Thyroid gland (tissue), 4 donors: ENCODE measurements around the gene EPHB4. TPM values are rescaled to one million over a fixed set of nuclear protein-coding genes. Genes with fewer than 3 reads are reported as not detected.

Experiments
- DNase-seq, 2 donors: peaks; one replicate each; pipeline ENCODE4 v3.0.0-alpha.2; 2019
- H3K27ac ChIP-seq, 3 donors: fragments of 200-600 bp; sonication (generic); 1 replicate in 2 of 3; 2 replicates in 1 of 3; pipeline ENCODE4 v1.5.1; 2016 to 2019; ENCODE audit warnings: mild to moderate bottlenecking in 1 of 3, moderate library complexity in 1 of 3
- H3K27me3 ChIP-seq: fragments of 200-600 bp; sonication (generic); one replicate; pipeline ENCODE4 v1.5.1; 2019
- H3K36me3 ChIP-seq, 2 donors: fragments of 200-600 bp; sonication (generic); one replicate each; pipeline ENCODE4 v1.5.1; 2016 to 2019
- H3K4me1 ChIP-seq, 2 donors: fragments of 200-600 bp; sonication (generic); one replicate each; pipeline ENCODE4 v1.5.1; 2017 to 2019
- H3K4me3 ChIP-seq, 3 donors: fragments of 200-600 bp; sonication (generic); replicated peaks in 1 of 3; 1 replicate in 2 of 3; 2 replicates in 1 of 3; pipeline ENCODE4 v1.5.1; 2016; ENCODE audit warnings: mild to moderate bottlenecking in 1 of 3
- H3K9me3 ChIP-seq: fragments of 200-600 bp; sonication (generic); one replicate; pipeline ENCODE4 v1.5.1; 2017
- POLR2A ChIP-seq, 2 donors: fragments of 450-650 bp; IDR thresholded peaks; one replicate each; pipeline ENCODE4 v1.6.1; 2017; ENCODE audit warnings: antibody characterized with exemption in 2 of 2, mild to moderate bottlenecking in 2 of 2, moderate library complexity in 1 of 2
- WGBS, 2 donors: methylation state at CpG; one replicate each; pipeline ENCODE4 v1.1.5; 2017; 5-methylcytosine and 5-hydroxymethylcytosine counted together
- intact Hi-C: fragments of 100-400 bp; cut with DNase I; formaldehyde crosslinking; loops from one replicate; pipeline ENCODE4 v1.15.1; 2023
- total RNA-seq, 4 donors: library from RNA; depleted of rRNA; stranded (reverse); fragments of >200 nt; gene quantifications; one replicate each; pipeline ENCODE4 v1.2.3, GENCODE V29; 2016
- TF ChIP-seq, protein P1 (sequence below), 6 experiments: fragments of 200-600 bp in 3 of 6; fragments of 450-650 bp in 3 of 6; sonication (generic) in 3 of 6; IDR thresholded peaks; one replicate each; pipeline ENCODE4 v1.5.1; 2016 to 2019; ENCODE audit warnings: antibody characterized with exemption in 6 of 6, mild to moderate bottlenecking in 2 of 6, inconsistent platforms in 1 of 6, moderate library complexity in 1 of 6

EPHB4 gene
- total RNA-seq, 4 donors from 2014 or later: 27.9 to 38.0 (median 35.1) TPM

DNA sequence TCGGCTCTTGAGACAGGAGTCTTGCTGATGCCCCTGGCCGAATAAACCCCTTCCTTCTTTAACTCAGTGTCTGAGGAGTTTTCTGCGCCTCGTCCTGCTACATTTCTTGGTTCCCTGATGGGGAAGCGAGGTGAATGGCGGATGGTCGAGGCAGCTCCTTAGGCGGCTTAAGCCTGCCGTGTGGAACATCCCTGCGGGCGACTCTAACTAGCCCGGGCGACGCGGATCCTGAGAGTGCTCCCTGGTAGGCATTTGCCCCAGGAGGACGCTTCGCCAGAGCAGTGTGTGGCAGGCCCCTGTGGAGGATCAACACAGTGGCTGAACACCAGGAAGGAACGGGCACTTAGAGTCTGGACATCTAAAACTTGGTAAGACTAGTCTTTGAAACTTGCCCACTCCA, 12.0 kb upstream of the EPHB4 start:
- no peaks in the 10 kb centered on the region for H3K36me3 ChIP-seq
- no peak overlapping the region for H3K4me3 ChIP-seq
- H3K27me3 ChIP-seq: no peaks in the 10 kb centered on the region
- 91 to 93% methylated on average over 18 of the region's 18 CpGs for WGBS, 2 donors
- TF ChIP-seq, protein P1, sequence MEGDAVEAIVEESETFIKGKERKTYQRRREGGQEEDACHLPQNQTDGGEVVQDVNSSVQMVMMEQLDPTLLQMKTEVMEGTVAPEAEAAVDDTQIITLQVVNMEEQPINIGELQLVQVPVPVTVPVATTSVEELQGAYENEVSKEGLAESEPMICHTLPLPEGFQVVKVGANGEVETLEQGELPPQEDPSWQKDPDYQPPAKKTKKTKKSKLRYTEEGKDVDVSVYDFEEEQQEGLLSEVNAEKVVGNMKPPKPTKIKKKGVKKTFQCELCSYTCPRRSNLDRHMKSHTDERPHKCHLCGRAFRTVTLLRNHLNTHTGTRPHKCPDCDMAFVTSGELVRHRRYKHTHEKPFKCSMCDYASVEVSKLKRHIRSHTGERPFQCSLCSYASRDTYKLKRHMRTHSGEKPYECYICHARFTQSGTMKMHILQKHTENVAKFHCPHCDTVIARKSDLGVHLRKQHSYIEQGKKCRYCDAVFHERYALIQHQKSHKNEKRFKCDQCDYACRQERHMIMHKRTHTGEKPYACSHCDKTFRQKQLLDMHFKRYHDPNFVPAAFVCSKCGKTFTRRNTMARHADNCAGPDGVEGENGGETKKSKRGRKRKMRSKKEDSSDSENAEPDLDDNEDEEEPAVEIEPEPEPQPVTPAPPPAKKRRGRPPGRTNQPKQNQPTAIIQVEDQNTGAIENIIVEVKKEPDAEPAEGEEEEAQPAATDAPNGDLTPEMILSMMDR (IDR thresholded peaks at IDR 0.05): no peak
- no peak for TF ChIP-seq POLR2A (IDR thresholded peaks at IDR 0.05)
- no peak overlapping the region for H3K27ac ChIP-seq
- peaks cover 7 to 8% of the 10 kb centered on the region in 2 donors for H3K4me1 ChIP-seq
- DNase-seq: no peak
- intact Hi-C loops: no loop called here
- no peaks in the 10 kb centered on the region for H3K9me3 ChIP-seq

DNA sequence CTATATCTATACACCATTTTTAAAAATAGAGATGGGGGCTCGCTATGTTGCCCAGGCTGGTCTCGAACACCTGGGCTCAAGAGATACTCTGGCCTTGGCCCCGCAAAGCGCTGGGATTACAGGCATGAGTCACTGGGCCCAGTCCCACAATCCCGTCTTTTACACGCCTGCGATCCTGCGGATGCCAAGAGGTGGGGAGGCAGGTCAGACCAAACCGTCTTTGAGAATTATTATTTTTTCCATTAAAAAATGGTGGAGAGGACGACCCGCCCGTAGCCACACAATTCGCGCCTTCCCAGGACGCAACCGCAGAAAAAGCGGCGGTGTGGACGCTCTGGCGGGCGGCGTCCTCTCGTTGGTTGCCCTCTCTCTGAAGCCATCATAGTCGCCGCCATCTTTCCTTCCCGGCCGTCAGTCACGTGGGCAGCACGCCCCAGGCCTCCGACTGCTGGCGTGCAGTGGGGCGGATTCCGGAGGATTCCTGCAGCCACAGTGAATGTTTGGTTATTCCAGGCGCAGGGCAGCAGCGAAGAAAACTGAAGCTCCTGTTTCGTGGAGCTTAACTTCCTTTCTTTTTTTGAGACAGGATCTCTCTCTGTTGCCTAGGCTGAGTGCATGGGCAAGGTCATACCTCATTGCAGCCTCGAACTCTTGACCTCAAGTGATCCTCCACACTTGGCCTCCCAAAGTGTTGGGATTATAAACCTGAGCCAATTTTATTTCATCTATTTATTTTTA, 9.9 kb upstream of the EPHB4 start:
- WGBS, 2 donors: 2 to 4% methylated on average over 26 to 34 of the region's 37 CpGs

DNA sequence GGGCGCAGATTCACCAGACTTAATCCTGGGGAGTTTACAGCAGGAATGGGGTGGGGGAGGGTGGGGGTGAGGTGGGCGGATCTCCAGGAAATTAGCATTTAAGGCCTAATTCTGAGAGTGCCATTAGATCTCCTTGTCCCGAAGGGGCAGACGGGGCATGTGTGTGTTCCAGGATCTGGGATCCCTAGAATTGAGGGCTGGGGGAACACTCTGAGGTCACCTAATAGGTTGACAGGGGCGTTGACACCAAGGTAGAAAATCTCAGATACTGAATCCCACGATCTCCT, 9.4 kb upstream of the EPHB4 start:
- no peaks in the 10 kb centered on the region for H3K36me3 ChIP-seq
- peaks cover 7 to 8% of the 10 kb centered on the region in 2 donors for H3K4me1 ChIP-seq
- no peak for DNase-seq
- H3K27me3 ChIP-seq: no peaks in the 10 kb centered on the region
- peak overlapping the region in 1 of 3 donors; percentile 33 for H3K4me3 ChIP-seq
- H3K27ac ChIP-seq: peak overlapping the region; percentile 72 to 81 (median 74)
- TF ChIP-seq POLR2A (IDR thresholded peaks at IDR 0.05): no peak
- TF ChIP-seq, protein P1 (IDR thresholded peaks at IDR 0.05): no peak
- intact Hi-C loops: no loop called here
- no peaks in the 10 kb centered on the region for H3K9me3 ChIP-seq
- 19 to 20% methylated on average over 6 of the region's 6 CpGs for WGBS, 2 donors

More for the DNA sequence above, 9.9 kb upstream of the EPHB4 start:
- DNase-seq: peak; percentile 92 to 94
- Histone ChIP-seq H3K4me3 (peak overlapping the region in 1 of 3 donors; percentile 33), H3K4me1 (peaks cover 7 to 8% of the 10 kb centered on the region in 2 donors), H3K36me3 (no peaks in the 10 kb centered on the region), H3K9me3 (no peaks in the 10 kb centered on the region), H3K27me3 (no peaks in the 10 kb centered on the region), H3K27ac (peak overlapping the region; percentile 72 to 81 (median 74))
- peak in 1 of 2 donors; percentile 66 for TF ChIP-seq POLR2A (IDR thresholded peaks at IDR 0.05)
- TF ChIP-seq, protein P1 (IDR thresholded peaks at IDR 0.05): no peak
- intact Hi-C loops: no loop called here

DNA sequence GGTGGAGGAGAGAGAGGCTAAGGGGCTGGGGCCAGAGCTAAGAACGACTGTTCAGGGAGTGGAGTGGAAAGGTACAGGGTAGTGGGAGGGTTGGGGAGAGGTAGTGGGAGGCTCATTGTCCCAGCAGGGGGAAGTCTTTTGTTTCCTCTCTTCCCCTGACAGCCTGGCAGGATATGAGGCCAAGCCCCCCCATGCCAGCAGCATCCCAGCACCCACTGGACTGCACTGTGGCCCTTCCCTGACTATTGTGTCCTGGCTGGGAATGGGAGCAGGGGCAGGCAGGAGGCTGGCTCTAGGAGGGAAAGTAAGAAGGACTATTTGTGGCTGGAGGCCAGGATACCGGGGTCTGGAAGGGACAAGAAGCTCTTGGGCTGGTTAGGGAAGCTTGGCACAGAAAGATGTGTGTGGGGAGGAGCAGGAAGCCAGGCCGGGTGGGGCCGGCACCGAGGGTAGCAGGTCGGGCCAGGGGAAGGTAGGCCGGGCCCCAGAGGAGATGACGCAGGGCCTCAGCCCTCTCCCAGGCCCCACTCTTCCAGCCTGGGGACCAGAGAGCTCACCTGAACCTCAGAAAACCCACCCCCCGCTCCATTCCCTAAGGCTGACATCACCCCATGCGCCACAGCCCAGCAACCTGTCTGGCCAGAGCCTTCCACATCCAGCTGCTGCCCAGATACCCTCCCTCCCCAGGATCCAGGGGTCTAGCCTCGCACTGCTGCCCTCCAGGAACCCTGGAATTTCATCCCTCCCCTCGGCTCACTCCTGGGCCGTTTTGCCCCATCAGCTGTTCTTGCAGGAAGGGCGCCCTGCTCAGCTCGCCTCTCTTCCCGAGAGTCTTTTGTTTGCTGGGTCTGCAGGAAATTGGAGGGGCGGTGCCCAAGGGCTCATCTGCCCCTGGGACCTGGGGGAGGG, 8.8 kb upstream of the EPHB4 start:
- peak; percentile 28 to 33 for DNase-seq
- Histone ChIP-seq H3K27me3 (no peaks in the 10 kb centered on the region), H3K4me1 (peaks cover 7 to 8% of the 10 kb centered on the region in 2 donors), H3K4me3 (no peak overlapping the region), H3K36me3 (no peaks in the 10 kb centered on the region), H3K27ac (peak overlapping the region; percentile 41 to 81 (median 72)), H3K9me3 (no peaks in the 10 kb centered on the region)
- intact Hi-C loops: no loop called here
- WGBS, 2 donors: 30 to 42% methylated on average over 13 to 15 of the region's 17 CpGs
- TF ChIP-seq POLR2A (IDR thresholded peaks at IDR 0.05): no peak

DNA sequence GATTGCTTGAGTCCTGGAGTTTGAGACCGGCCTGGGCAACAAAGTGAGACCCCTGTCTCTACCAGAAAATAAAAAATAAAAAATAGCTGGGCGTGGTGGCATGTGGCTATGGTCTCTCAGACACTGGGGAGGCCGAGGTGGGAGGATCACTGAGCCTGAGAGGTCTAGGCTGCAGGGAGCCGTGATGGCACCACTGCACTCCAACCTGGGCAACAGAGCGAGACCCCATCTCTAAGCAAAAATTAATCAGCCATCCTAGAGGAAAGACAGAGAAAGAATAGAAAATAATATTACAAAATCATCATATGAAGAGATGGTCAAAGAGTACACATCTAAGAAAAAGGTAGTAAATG, 4.9 kb upstream of the EPHB4 start:
- no peak for DNase-seq
- no peaks in the 10 kb centered on the region for H3K9me3 ChIP-seq
- H3K4me3 ChIP-seq: no peak overlapping the region
- no peak overlapping the region for H3K27ac ChIP-seq
- peaks cover 7 to 12% of the 10 kb centered on the region in 2 donors for H3K4me1 ChIP-seq
- TF ChIP-seq, protein P1 (IDR thresholded peaks at IDR 0.05): no peak
- no peak for TF ChIP-seq POLR2A (IDR thresholded peaks at IDR 0.05)
- no peaks in the 10 kb centered on the region for H3K36me3 ChIP-seq
- intact Hi-C loops: no loop called here
- WGBS, 2 donors: 92 to 93% methylated on average over 5 of the region's 5 CpGs
- no peaks in the 10 kb centered on the region for H3K27me3 ChIP-seq
